HG03558 (cell line): ENCODE measurements around the gene ANAPC4.
"Not testable (repeated sequence)": the region's sequence is repeated elsewhere in the genome, so short reads cannot be mapped to it uniquely, and the experiment has no call there.

ENCODE experiments used
- ATAC-seq: cut with Tn5 transposase; IDR thresholded peaks from one replicate; pipeline ENCODE4 v1.9.1; 2021; ENCODE audit warnings: moderate number of reproducible peaks; ENCODE audit not compliant: unreplicated experiment; ENCODE audit errors: extremely low read depth

ANAPC4 gene, protein sequence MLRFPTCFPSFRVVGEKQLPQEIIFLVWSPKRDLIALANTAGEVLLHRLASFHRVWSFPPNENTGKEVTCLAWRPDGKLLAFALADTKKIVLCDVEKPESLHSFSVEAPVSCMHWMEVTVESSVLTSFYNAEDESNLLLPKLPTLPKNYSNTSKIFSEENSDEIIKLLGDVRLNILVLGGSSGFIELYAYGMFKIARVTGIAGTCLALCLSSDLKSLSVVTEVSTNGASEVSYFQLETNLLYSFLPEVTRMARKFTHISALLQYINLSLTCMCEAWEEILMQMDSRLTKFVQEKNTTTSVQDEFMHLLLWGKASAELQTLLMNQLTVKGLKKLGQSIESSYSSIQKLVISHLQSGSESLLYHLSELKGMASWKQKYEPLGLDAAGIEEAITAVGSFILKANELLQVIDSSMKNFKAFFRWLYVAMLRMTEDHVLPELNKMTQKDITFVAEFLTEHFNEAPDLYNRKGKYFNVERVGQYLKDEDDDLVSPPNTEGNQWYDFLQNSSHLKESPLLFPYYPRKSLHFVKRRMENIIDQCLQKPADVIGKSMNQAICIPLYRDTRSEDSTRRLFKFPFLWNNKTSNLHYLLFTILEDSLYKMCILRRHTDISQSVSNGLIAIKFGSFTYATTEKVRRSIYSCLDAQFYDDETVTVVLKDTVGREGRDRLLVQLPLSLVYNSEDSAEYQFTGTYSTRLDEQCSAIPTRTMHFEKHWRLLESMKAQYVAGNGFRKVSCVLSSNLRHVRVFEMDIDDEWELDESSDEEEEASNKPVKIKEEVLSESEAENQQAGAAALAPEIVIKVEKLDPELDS

DNA sequence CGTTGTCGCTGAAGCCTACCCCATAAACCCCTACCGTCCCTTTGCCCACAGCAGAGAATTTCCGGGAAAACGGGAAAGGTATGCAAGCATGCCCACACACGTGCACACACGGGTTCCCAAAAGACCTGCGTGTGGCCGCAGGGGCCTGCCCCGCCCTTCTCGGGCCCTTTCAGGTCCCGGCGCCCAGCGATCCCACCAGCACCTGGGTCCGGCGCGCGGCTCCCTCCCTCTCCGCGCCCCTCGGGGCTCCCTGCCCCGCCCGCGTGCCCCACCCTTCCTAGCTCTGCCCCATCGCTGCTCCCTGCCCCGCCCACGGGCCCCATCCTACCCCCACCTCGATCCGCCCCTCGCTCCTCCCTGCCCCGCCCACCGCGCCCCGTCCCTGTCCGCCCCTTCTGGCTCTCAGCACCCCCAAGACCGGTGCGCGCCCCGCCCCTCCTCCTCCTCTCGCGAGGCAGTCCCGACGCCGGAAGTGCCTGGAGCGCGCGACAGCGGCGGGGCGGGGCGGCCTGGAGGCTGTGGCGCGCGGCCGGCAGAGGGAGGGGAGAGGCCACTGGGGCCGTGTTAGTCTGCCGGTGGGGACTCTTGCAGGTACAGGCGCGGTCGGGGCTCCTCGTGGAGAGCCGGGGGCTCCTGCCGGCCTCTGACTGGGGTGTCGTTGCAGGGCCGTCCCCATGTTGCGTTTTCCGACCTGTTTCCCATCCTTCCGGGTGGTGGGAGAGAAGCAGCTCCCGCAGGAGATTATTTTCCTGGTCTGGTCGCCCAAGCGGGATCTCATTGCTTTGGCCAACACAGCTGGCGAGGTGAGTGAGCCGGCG, at the start of gene ANAPC4:
ANAPC4 (plus strand) TSS at position 510 of the 818 bp plus-strand sequence; CDS start at position 675, 165 bp downstream.
- ATAC-seq = peak; percentile 91

DNA sequence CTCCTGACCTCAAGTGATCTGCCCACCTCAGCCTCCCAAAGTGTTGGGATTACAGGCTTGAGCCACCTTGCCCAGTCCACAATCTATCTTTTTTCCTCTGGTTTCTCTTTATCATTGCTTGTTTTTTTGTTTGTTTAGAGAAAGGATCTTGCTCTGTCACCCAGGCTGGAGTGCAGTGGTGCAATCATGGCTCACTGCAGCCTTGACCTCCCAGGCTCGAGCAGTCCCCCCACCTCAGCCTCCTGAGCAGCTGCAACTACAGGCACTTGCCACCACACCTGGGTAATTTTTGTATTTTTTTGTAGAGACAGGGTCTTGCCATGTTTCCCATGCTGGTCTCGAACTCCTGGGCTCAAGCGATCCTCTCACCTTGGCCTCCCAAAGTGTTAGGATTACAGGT, 48.6 kb upstream of the ANAPC4 start:
- ATAC-seq = not testable (repeated sequence)

DNA sequence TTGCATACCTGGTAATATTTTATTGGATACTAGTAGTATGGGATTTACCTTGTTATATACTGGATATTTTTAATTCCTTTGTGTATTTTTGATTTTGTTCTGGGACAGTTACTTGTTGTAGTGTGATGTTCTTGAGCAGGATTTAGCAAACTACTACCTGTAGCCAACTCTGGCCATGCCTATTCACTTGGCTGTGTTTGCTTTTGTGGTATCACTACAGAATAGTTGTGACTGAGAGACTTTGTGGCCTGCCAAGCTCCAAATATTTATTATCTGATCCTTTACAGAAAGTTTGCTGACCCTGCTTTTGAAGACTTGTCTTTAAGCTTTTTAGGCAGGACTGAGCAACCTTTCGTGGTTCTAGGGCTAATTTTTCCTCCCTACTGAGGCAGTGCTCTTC, 46.7 kb upstream of the ANAPC4 start:
- no peak for ATAC-seq

DNA sequence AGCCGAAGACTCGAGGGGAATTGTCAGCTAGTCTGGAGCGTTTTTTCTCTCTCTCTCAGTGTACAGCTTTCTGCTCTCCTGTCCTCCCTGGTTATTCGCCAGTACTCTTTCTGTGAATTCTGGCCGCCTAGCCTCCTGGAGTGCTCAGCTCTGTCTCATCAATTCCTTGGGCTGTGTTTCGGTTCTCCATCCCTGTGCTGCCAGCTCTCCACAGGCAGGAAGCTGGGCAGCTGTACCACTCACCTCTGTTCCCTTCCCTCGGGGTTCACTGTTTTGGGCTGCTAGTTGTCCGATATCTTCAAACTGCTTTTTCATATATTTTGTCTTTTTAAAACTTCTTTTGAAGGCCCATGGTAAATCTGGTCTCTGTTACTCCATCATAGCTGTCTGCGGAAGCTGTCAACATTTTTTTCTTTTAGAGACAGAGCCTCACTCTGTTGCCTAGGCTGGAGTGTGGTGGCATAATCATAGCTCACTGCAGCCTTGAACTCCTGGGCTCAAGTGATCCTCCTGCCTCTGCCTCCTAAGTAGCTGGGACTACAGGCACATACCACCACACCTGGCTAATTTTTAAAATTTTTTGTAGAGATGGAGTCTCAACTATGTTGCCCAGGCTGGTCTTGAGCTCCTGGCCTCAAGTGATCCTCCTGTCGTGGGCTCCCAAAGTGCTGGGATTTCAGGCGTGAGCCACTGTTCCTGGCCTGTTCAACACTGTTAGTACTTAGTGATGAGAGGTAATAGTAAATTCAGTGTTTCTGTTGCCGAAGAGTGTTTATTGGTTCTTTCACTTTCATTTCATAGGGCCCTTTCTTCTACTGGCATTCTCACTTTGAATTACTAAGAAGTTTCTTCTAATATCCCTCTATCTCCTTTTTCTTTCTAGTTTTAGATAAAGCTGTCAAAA, 45.9 kb upstream of the ANAPC4 start:
- peak; percentile 65 for ATAC-seq

DNA sequence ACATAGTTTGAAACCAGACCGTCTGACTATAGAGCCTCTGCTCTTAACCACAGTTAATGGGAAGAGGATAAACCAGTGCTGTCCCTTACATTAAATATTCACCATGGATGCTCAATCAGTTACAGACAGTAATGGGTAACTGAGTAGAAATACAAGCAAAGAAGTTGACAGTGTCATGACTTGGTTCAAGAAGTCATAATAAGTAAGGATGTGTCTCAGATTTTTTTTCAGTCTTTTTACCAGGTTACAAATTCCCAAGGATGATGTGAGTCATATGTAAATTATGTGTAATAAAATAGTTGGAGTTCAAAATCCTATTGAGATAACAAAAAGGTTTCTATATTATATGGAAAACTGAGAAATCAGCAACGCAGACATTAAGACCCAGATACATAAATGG, 33.4 kb upstream of the ANAPC4 start:
- no peak for ATAC-seq

DNA sequence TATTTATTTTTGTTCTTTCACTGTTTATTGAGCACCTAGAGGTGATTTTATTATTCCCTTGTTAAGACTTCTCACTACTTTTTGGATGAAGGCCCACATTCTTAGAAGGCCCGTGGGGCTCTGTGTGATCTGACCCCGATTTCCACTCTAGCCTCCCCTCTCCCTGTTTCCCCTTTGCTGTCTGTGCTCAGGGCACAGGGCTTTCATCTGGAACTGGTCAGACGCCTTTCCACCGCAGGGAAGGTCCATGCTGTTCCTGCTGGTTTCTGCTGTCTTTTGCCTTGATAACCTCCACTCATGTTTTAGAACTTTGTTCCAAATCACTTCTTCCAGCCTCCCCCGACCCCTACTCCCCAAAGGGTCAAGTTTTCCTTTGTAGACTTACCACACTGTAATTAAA, 31.3 kb upstream of the ANAPC4 start:
- no peak for ATAC-seq

DNA sequence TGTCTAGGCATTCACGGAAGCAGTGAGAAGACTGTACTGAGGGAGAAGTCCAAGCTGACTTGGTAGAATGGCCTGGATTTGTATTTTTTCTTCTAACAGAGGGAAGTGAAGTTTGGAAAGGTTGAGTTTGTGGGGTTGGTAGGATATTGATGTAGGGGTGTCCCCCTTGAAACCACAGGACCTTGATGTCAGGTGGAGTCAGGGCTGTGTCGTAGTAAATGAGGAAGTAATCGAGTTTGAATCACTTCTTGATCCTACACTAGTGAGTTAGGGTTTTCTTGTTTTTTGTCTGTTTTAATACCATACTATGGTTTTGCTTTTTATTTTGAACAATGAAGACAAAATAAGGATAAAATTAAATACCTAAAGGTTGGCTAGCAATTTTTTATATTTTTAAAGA, 30.1 kb upstream of the ANAPC4 start:
- ATAC-seq = no peak

DNA sequence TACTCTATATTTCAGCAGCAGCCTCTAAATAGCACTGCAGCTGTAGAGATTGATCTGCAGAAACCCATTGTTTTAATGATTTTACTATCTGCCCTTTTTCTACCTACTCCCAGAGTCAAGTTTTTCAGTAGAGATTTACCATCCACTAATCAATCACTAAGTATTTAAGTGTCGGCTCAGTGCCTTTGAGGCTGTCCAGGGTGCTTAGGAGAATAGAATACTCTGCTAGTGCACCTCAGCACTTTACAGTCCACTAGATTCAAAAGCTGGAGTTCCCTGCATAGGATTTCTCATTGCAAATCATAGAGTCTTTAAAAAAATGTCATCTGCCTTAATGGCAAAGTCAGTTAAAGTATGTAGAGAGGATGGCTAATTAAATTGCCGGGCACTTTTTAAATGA, 29.6 kb upstream of the ANAPC4 start:
- no peak for ATAC-seq

DNA sequence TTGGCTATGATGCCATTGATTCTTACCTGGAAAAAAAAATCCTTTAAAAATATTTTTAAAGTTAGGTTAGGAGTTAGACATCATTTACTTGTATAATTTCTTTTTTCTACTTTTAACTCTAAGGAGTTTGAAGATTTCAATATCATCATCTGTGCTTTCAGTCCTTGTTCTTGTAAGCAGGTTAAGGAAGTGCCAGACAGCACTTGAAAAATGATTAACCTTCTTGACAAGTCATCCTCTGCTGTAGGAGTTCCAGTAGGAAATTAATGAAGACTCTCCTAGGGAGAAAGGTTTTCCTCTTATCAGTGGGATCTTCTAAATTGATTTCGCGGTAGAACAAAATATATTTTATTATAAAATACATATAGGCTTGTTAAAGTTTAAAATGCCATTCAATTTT, 29.1 kb upstream of the ANAPC4 start:
- ATAC-seq = no peak

DNA sequence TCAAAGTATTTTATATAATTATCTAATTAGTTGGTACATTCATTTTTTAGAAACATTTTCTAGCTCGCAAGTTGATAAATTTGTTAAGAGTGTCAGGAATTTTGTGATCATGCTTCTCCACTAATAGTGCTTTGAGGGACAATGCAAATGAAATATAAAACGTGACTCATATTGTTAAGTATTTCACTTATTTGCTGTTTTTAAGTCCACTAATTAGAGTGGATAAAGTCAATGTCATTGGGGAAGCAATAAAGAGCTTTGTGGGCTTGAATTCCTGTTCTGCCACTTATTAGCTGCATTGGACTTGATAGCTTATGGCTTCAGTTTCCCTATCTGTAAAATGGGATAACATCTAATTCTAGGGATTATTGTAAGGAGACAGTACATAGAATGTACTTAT, 26.5 kb upstream of the ANAPC4 start:
- ATAC-seq = no peak

DNA sequence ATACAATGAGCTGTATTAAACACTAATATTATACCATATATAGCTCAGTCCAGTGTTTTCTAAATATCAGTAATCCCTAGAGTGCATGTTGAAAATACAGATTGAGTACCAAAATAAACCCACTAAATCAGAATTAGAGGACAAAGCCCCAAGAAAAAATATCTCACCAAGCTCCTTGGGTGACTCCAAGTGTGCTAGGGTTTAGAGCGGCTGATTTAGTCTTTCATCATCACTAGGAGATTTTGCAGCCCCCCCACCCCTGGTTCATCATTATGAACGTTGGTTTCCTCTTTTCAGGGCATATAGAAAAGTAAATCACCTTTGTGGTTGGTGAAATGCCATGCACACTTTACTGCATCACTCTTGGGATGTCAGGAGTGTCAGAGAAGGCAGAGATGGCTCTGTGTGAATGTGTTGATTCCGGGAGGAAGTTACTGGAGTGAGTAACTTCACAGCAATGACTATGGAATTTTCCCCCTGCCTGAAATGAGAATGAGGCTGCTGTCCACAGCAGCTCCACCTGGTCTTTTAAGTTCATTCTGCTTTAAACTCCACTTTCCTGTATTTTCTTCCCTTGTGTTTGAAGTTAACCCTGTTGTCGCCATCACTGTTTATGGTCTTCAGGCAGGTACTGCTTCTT, 25.2 kb upstream of the ANAPC4 start:
- no peak for ATAC-seq

DNA sequence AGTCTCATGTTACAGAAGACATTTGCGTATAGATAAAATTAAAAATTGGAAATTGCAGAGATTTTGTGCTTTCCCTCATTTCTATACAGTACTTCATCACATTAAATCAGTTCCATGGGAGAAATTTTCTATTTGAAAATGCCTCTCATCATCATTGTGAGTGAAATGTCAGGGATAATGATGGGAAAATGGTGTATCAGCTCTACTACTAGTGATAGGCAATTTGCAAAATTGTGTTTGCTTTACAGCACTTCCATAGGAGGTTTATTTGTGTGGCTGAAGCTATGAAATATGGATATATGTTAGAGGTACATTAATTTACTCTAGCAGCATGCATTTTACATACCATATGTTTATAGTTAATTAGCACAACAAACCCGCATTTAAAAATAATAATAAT, 21.0 kb upstream of the ANAPC4 start:
- no peak for ATAC-seq

DNA sequence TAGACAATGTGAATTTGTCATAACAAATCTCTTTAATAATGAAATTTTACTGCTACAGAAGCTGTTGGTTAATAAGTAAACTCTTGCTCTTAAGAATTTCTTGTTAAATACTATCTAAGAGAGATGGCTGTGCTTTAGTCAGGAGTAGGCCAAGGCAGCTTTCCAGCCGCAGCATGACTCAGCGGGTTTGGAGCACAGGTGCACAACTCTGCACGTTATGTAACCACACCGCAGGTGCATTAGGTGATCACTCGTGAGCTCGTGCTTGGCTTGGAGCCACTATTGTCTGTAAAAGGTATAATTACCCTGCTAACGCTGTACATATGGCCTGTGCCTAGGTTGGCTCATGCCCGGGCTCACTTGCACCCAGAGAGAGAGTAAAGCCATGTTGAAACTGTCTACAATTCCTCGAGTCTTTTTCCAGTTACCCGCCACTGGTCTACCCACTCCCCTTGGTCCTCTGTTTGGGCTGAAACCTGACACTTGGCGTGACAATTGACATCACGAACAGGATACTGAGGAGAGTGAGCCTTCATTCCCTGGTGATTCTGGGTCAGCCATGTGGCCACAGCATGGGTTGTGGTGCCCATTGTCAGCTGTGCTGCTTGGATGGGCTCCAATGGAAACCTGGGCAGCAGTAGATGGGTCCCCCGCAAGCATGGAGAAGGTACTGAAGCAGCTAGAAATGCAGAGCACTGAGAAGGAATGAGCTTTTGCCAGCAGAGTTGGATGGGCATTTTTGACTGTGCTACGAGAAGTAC, 18.4 kb upstream of the ANAPC4 start:
- ATAC-seq = no peak

DNA sequence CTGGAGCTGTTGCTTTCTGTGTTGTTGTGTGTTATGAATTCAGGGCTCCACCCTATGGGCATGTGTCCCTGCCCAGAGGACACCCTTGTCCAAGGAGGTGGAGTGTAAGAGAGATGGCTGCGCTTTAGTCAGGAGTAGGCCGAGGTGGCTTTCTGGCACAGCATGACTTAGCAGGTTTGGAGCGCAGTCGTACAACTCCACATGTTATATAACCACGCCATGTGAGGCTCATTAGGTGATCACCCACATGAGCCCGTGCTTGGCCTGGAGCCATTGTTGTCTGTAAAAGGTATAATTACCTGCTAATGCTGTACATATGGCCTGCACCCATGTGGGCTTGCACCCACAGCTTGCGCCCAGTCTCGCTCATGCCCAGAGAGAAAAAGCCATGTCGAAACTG, 15.8 kb upstream of the ANAPC4 start:
- ATAC-seq = no peak

DNA sequence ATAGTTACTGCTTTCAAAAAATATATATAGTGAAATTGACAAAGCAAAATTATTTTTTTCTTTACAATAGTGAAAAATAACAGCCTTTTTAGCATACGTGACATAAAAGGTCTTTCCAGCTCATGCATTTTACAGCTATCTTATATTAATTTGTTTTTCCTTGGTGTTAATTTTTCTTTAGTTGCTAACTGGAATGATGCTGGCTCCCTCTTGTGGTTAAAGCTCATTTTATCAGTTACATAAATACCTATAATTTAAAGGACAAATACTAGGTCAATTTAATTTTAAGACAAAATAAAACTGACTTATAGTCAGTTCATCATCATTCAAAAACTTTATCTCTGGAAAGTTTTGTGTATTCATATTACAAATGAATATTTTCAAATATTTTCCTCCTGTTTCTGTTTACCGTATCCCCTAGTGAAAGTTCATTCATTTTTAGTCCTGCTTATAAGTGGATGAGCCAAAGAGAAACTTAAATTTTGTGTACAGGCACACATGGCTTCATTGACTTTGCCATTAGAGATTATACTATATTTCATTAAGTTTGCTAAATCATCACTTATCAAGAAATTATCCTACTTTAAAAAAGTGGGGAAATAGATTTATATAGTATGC, 9.9 kb upstream of the ANAPC4 start:
- ATAC-seq = no peak

DNA sequence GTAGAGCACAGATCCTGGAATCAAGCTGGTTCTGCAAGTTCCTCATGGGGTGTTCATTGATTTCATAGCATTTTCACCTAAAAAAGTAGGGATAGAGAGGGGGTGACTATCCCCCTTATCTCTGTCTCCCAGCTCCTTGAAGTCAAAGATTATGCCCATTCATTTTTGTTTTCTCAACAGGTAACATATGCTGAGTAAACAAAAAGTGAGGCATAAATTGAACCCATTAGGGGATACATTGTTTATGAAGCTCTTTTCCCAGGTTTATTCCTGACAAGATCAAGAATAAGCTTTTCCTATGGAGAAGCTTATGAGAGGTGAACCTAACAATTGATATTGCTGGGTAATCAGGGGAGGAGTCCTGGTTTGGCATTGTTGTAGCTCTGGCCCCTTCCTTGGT, 9.2 kb upstream of the ANAPC4 start:
- no peak for ATAC-seq

DNA sequence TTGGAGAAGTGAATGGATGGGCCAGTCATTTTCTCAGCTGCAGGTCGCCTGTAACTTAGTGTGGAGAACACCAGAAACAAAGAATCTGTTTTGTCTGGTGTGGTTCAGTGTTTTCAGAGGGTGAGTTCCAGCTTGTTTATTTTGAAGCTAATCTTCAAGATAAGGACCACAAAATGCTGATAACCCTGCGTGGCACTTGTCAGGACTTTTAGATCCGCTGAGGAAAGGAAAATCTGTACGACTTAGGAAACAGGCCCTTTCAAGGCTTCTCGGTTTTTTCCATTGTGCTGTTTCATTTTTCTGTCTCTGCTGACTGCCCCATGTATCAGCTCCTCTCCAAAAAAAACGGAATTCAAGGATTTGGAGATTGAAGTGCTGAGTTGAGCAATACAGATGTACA, 8.7 kb upstream of the ANAPC4 start:
- ATAC-seq = no peak

DNA sequence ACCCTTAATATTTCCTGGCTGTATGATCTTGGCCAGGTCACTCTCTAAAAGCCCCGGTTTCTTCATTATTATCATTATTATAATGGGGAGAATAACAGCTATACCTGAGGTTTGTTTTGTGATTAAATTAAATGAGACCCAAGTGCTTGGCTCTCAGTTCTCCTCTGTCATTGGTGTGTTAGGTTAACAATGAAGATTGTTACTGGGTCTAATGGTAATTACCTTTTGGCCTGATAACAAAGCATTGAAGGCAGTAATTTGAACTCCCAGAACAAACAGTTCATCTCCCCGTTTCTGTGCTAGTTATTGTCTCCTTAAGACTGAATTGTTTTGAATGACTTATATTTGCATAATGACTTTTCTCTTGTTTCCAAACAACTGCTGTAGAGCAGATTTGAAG, 6.8 kb upstream of the ANAPC4 start:
- ATAC-seq = no peak
